LNCAP (cell line): ENCODE measurements around the gene FBXO24.

Experiments used
- TF ChIP-seq, protein P1 (sequence below): fragments of 450-650 bp; IDR thresholded peaks from 2 replicates; pipeline ENCODE4 v1.5.1; 2017; ENCODE audit warnings: mild to moderate bottlenecking

The FBXO24 gene

DNA sequence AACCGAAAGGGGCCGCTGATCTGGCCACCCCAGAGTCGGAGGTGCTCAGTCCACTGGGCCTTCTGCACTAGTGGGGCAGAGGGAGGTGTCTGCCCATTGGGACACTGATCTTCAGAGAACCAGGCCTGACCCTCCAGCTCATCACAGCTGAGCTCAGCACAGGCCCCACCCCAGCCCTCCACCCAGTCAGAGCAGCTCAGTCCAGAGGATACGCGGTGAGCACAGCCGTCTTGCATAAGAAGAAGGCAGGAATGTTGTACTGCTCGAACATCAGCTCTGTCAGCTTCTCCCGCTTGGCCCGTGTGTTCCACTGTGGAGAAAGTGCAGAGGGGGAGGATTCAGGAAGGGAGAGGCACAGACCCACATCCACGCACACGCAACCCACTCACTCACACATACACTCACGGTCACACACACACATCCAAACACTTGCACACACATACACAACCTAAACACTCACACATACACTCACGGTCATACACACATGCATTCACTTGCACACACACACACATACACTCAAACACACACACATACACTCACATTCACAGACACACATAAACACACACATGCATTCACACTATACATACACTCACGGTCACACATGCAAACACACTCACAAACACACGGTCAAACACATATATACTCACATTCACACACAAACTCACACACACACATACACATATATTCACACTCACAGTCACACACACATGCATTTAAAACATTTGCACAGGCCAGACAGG is 63.9 kb downstream of the FBXO24 start:
- TF ChIP-seq, protein P1, sequence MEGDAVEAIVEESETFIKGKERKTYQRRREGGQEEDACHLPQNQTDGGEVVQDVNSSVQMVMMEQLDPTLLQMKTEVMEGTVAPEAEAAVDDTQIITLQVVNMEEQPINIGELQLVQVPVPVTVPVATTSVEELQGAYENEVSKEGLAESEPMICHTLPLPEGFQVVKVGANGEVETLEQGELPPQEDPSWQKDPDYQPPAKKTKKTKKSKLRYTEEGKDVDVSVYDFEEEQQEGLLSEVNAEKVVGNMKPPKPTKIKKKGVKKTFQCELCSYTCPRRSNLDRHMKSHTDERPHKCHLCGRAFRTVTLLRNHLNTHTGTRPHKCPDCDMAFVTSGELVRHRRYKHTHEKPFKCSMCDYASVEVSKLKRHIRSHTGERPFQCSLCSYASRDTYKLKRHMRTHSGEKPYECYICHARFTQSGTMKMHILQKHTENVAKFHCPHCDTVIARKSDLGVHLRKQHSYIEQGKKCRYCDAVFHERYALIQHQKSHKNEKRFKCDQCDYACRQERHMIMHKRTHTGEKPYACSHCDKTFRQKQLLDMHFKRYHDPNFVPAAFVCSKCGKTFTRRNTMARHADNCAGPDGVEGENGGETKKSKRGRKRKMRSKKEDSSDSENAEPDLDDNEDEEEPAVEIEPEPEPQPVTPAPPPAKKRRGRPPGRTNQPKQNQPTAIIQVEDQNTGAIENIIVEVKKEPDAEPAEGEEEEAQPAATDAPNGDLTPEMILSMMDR, result no peak
